Measurements from ENCODE around the gene TES.
"Not testable (repeated sequence)": the region's sequence is repeated elsewhere in the genome, so short reads cannot be mapped to it uniquely, and the experiment has no call there.

Gene TES

DNA sequence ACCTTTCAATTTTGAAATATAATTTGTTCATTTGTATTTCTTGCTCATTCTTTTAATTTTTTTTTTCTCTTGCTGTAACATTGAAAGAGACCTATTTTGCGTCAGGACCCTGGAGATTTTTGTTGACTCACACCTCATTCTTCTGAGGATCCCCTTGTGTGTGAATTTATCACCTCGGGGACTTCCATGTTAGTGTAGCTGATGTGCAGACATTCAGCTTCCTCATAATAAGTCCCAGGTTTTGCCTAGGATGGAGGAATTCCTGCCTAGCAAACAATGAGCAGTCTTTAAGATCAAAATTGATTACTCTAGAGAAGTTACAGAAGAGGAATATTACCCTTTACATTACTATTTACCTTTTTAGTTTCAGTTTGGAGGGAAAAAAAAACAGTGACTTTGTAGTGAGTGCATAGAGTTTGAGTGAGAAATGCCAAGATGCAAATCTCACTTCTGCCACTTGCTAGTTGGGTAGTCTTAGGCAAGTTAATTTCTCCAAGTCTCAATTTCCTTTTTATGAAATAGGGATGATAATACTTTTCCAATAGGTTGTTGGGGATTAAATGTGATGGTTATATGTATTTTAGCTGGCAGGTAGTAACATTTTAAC is 14.3 kb downstream of the TES start:
- DNase-seq: no peak

DNA sequence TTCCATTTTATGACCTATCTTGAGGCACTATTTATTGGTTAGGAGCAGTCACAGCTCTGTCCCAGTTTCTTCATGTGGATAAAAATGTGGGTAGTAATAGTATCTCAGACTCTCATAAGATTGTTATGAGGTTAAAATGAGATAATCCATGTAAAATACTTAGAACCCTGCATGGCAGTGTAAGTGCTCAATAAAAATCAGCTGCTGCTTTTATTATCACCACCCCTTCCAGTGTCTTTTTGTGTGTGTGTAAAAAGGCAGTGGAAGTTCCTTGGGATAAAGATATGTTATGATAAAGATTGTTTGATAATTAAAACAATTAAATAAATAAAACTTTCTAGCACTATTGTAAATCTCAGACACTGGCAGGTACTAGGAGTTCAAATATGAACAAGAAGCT is 15.5 kb downstream of the TES start:
- DNase-seq: no peak

DNA sequence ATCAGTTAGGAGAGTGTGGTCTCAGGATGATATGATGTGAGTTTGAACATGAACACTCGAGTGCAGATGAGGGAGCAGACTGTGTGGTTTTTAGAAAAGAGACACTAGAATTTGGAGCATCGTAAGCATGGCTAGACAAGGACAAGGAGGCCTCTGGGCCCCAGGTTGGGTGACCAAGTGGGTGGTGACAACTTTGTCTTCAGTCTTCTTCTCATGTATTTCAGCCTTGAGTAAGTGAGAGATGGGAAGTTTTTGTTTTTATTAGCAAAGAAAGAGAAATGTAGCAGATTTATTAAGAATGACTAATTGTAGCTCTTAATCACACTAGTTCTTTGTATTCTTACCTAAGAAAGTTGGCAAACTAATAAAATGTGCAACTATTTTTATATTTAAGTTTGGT is 16.3 kb downstream of the TES start:
- no peak for DNase-seq

DNA sequence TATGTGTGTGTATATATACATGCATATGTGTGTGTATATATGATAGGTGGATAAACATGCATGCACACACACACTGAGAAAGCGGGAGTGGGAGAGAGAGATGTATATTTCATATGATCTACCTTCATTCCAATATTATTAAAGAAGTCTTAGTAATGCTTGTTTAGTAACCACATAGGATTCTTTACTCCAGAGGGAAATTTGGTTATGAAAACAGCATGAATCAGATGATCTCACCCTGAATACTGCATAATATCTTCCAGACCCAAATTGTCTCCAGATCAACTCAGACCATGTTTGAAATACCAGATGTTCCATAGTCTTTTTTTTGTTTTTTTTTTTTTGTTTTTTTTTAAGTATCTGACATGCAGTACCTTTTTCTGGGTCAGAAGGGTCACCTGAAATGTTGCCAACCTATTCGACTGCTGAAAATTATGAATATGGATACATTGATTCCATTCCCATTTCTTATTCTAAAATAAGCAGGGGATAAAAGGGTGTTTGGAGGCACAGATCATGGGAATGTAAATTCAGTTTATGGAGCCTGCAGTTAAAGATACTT is 17.4 kb downstream of the TES start:
- DNase-seq: no peak

DNA sequence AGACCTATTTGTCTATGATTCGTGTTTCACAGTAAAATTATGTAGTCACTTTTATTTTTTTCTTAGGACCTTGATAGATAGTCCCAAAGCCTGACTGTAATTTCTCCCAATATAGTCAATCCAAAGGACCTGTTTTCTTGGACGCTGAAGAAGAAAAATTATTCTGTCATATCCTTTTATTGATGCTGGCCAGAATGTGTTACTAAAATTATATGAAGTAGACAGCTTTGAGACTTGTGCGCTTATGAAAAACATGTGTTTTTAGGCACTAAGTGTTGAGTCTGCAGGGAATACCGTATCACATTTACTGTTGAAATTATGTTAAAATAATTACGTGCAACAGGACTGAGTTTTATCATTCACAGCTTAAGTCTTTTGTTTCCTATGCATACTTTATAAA is 17.9 kb downstream of the TES start:
- no peak for DNase-seq

DNA sequence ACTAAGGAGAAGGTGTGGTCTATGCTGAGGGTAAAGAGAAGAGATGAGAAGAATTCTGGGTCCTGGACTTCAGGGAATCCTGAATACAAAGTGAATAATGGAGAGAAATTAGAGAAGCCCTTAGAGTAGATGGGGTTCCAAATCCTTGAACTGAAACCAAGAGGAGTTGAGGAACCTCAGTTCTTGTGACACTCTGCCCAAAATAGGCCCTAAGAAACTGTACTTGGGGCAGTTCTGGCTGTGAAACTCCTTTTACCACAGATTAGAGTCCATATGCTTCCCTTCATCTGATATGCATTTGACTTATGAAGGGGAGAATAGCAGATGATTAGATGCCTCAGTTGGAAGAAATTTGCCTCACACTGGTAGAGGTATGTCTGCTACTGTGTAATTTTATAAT is 19.0 kb downstream of the TES start:
- DNase-seq: no peak

DNA sequence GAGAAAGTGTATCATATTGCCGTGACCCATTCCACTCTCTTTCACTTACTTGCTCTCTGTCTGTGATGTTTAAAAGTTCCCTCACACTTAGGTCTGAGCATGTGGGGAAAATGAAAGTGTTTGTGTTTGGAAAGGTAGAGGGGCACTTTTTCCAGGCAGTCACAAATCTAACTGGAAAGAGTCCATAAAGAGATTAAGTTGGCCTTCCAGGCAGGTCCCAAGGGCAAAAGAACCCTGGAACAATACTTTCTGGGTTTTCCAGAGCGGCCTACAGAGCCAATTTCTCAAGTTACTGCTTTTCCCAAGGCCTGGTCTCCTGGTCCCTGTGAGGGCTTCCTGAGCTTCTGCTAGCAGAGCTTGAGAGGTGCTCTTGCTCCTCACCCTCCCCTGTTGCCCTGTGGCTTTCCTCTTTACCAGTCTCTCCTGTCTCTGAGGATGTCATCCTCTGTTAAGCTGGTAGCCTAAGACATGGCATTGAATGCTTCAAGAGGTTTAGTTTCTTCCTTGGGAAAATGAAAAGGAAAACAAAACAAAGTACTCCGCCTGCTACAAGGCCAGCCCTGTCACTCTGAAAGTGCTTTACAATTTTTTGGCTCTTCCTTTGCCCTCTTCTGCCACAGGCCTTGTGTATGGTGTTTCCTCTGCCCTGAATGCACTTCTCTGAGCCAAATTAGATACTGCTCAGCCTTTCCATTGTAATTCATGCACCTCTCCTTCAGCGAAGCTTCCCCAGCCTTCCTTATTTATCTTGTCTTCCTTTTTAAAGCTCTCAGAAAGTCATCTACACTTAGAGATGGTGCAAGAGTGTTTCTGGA is 20.1 kb downstream of the TES start:
- DNase-seq: no peak

DNA sequence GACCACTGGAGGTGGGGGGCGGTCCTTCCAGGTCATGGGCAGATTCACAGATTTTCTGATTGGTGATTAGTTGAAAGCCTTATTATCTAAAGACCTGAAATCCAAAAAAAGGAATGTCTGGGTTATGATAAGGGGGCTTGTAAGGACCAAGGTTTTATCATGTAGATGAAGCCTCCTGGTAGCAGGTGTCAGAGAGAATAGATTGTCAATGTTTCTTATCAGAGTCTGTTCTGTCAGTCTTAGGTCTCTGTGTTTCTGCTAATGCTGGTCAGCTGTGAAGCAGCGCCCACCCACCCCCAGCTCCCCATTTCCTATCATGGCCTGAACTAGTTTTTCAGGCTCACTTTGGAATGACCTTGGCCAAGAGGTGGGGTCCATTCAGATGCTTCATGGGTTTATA is 21.2 kb downstream of the TES start:
- DNase-seq: no peak

DNA sequence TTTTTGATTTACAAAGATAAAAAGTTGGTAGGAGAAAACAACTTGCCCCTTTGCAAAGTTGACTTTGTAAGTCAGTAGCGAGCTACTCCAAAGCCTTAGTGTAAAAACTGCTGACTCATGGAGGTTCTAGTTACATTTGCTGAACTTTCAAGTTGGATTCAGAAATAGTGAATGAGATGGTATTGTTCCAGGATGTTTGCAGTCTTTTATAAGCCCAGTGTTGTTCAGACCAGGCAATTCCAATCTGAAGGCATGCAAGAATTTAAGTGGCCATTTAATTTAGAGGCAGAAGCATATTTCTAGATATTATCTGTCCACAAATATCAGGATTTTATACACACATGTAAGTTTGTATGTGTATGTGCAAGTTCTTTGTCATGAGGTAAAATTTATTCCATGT is 21.6 kb downstream of the TES start:
- no peak for DNase-seq

DNA sequence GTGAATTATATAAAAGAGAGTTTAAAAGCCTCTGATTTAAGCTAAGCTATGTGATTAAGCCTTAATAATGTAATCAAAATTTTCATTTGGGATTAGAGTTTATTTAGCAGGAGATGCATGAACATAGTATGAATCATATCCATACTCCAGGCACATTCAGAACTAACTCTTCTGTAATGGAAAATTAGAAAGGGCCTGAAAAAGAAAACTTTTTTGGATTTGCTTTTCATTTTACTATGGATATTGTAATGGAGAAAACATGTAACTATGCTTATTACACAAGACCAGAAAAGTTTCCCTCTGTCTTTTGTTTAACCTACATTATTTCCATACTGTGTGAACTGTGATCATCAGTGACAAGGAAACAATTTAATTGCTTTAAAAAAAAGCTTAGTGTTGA is 22.0 kb downstream of the TES start:
- DNase-seq: no peak

DNA sequence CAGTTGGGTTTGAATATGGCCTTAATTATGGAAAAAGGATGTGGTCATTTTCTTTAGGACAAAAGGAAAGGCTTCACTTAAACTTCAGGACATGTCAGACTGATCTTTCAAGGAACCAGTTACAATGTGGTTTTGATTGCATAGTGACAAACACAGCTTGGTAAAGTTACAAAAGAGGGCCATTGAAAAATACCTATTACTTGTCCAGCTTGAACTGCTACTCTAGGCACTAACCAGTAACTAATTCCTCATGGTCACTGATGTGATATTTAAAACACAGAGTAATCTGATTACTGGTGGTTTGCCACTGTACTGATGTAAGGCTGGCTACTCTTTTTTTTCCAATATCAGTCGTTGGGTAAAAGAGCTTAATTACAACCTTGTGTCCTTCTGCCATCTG is 22.6 kb downstream of the TES start:
- no peak for DNase-seq

DNA sequence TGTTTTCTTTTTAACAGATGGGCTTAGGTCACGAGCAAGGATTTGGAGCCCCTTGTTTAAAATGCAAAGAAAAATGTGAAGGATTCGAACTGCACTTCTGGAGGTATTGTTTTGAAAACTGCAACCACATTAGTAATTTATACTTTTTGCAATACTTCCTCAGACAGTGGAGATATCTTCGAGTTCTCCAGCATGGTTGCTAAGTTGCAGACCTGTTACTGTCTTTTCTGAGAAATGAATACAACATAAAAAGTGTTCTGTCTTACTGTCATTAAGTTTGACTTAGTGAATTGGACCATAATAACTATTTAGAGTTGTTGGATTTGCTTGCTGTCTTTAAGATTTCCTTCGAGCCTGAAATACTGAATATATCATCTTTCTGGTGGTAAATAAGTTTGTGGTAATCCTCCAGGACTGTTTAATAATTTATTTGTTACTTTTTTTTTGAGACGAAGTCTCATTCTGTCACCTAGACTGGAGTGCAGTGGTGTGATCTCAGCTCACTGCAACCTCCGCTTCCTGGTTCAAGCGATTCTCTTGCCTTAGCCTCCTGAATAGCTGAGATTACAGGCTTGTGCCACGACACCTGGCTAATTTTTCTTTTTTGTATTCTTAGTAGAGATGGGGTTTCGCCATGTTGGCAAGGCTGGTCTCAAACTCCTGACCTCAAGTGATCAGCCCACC is 24.3 kb downstream of the TES start:
- no peak for DNase-seq

DNA sequence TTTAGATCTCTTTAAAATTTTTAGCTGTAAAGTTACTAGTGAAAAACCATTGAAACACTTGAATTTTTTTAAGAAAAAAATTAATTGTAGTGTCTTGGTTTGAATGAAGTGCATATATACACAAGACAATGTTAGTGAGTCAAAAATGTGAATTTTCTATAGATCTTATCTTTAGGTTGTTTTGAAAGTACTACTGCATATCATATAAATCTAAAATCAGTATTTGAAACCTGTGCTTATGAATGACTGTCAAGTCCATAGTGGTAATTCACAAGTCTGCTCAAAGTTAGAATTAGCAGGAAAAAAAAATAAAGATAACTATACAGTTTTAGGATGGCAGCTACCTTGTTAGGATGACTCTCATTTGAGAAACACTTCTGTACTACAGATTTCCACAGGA is 25.0 kb downstream of the TES start:
- no peak for DNase-seq

DNA sequence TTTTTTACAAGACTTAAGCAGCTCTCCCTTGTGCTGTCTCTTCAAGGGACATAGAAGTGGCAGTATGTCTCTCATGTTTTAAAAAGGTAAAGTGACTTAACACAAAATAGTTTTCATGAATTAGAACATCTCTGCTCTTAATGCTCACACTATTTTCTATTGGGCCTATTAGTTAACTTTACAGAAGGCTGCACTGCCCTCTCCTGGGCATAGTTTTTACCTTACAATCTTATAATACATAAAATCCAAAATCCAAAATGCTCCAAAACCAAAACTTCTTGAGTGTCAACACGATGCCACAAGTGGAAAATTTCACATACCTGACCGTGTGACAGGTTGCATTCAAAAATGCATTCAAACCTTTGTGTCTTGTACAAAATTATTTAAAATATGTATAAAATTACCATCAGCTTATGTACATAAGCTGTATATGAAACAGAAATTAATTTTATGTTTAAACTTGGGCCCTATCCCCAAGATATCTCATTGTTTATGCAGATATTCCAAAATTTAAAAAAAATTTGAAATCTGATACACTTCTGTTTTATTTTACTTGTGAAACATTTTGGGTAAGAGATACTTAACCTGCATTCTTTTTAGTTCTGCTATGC is 25.8 kb downstream of the TES start:
- peak; percentile 5 for DNase-seq

DNA sequence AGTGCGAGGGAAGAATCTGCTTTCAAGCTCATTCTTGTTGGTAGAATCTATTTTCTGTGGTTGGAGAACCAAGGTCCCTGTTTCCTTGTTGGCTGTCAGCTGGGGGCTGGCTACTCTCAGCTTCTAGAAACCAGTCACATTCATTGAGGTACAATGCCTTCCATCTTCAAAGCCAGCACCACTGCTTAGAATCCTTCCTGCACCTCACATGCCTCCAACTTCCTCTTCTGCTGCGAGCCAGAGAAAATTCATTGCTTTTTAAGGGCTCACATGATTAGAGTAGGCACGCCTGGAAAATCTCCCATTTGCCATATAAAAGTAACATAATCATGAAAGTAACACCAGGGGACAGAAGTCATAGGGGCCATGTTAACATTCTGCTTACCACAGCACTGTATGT is 28.7 kb downstream of the TES start:
- no peak for DNase-seq

DNA sequence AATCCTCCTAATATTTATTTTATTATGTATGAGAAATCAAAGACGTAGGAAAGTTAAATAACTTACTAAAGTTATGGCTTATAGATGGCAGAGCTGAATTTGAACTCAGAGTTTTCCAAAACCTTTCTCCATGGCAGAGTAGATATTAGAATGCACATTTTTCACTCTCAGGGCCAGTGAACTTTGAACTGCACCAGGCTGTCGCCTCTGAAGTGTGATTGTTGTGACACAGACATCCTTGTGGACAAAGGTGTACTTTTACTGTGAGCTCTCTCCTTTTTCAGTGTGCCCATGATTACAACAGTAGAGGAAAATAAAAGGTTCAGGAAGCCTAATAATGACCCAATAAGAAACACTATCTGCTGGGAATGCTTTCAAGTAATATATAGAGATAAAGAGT is 29.1 kb downstream of the TES start:
- no peak for DNase-seq

DNA sequence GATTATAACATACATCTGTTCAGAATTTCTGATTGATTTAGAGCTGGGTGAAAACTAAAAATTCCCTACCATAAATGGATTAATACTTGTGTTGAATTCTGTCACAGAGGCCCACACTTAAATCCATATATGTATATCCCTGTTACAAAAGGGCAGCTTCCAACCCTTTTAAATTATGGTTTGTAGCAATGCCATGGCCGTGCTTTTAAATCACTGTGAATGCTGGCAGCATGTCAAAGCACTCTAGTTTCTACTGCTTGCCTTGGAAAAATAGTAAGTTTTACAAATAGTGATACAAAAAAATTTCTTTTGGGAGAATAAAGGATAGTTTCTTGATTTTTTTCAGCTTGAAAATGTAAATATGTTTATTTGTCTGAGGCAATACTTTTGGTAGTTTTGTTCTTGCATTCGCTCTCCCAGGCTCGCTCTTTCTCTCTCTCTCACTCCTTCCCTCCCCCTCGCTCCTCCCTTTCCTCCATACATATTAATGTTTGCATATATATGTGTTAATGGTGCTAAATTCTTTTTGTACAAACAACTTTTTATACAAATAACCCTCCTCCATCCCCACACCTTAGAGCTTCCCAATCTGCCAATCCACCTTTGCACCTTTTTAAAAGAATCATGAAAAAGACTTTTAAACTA is 29.8 kb downstream of the TES start:
- no peak for DNase-seq

DNA sequence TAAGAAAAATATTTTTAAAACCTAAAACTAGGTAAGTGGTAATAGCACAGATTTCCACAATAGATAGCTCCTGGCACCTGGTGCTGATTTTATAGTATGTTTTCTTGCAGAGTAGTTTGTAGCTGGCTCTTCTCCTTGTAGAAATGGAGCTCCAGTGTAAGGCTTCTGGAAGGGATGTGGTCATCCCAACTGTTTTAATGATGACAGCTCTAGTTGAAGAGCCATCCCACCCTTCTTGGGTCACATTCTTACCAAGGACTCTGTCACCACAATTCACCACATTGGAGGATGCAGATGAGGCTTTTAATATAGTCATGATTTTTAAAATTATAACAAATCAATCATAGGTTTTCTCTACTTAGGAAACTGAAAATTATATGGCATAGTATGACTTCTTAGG is 31.0 kb downstream of the TES start:
- DNase-seq: no peak

DNA sequence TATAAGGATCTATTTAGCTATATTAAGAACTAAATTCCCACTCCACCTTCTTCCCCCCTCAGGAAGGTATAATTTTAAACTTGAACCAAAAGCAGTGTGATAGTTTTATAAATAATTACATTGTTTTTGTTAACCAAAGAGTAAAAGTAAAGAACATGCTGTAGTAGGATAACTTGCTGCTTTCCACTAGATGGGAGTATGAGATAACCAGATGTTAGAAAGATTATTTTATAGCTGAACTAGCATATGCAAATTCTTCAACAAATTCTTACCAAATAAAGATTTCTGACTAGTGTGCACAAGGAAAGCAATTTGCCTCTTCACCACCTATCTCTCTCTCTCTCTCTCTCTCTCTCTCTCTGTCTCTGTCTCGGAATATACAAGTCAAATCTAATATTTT is 31.8 kb downstream of the TES start:
- no peak for DNase-seq

DNA sequence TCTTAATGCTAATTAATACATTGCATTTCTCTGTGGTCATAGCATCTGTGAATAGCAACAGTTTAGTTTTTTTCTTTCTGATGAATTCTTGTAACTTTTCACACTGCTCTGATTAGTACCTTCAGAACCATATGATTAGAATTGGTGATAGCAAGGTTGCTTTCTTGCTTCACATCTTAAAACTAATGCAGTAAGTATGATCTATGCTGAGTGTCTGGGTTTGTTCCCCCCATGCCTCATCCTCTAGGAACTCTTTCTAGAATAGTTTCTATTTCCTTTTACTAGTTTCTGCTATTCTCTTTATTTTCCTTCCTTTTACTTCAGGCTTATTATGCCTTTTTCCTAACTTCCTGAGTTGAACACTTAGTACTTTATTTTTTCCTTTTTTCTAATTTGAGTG is 32.4 kb downstream of the TES start:
- DNase-seq: no peak

DNA sequence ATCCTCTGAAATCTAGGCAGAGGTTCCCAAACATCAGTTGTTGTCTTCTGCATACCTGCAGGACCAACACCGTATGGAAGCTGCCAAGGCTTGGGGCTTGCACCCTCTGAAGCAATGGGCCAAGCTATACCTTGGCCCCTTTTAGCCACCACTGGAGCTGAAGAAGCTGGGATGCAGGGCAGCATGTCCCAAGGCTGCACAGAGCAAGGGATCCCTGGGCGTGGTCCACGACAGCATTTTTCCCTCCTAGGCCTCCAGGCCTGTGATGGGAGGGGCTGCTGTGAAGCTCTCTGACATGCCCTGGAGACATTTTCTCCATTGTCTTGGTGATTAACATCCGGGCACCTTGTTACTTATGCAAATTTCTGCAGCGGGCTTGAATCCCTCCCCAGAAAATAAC is 34.5 kb downstream of the TES start:
- DNase-seq: not testable (repeated sequence)

DNA sequence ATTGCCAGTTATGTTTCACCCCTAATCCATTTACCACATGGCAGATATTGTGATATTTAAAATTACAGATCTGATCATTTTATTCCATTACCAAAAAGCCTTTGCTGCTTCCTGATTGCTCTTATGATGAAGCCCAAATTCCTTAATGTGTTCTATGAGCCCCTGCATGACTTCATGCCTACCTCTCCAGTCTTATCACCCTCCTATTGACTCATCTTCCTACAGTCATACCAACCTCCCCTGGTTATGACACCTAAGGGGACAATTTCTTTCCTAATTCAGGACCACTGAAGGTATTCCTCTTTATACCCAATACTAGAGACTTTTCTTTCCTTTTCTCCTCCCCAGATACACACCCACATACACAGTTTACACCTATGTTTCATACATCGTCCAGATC is 36.0 kb downstream of the TES start:
- no peak for DNase-seq

DNA sequence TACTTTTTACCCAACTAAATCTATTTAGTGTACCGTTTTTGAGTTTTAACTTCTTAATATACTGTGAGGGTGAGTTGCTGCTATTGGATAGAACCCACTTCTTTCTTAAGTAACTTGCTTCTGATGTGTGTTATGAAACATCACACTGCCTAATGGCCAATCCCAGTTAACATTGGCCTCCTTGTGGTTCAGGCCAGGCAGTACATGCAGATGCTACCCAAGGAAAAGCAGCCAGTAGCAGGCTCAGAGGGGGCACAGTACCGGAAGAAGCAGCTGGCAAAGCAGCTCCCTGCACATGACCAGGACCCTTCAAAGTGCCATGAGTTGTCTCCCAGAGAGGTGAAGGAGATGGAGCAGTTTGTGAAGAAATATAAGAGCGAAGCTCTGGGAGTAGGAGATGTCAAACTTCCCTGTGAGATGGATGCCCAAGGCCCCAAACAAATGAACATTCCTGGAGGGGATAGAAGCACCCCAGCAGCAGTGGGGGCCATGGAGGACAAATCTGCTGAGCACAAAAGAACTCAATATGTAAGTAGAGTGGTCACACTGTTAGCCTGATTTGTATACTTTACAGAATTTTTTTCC is 39.7 kb downstream of the TES start:
- no peak for DNase-seq
